NCI-H2196 (cell line): ENCODE data around the gene GAD1.

Experiments
- DNase-seq: peaks from one replicate; lab custom pipeline; 2025; ENCODE audit not compliant: unreplicated experiment; lab: John Stamatoyannopoulos, UW

The GAD1 gene

GRCh38 chr2:170842785-170843184 is 26.1 kb downstream of the GAD1 start:
- DNase-seq = no peak

GRCh38 chr2:170843656-170844055 is 27.0 kb downstream of the GAD1 start:
- no peak for DNase-seq

- DNase-seq = no peak
Observed at GRCh38 chr2:170845343-170845742, 28.7 kb downstream of the GAD1 start.

- DNase-seq = no peak
Observed at GRCh38 chr2:170846314-170846713, 29.6 kb downstream of the GAD1 start.

GRCh38 chr2:170847716-170848115 is 31.0 kb downstream of the GAD1 start:
- no peak for DNase-seq

GRCh38 chr2:170848587-170848986 is 31.9 kb downstream of the GAD1 start:
- no peak for DNase-seq

- DNase-seq = no peak
Observed at GRCh38 chr2:170850251-170850650, 33.6 kb downstream of the GAD1 start.

- no peak for DNase-seq
Observed at GRCh38 chr2:170851635-170852034, 34.9 kb downstream of the GAD1 start.

GRCh38 chr2:170856066-170856465 is 39.4 kb downstream of the GAD1 start:
- no peak for DNase-seq

GRCh38 chr2:170862286-170862902 is 45.7 kb downstream of the GAD1 start:
- DNase-seq = no peak

GRCh38 chr2:170863087-170863486 is 46.4 kb downstream of the GAD1 start:
- no peak for DNase-seq

GRCh38 chr2:170869036-170869435 is 52.3 kb downstream of the GAD1 start:
- DNase-seq = no peak

GRCh38 chr2:170869461-170869860 is 52.8 kb downstream of the GAD1 start:
- DNase-seq = no peak

- peak; percentile 82 for DNase-seq
Observed at GRCh38 chr2:170873035-170873692, 56.5 kb downstream of the GAD1 start.

- no peak for DNase-seq
Observed at GRCh38 chr2:170878066-170878465, 61.4 kb downstream of the GAD1 start.

GRCh38 chr2:170878505-170878904 is 61.8 kb downstream of the GAD1 start:
- no peak for DNase-seq

- no peak for DNase-seq
Observed at GRCh38 chr2:170881840-170882239, 65.2 kb downstream of the GAD1 start.

GRCh38 chr2:170882758-170883157 is 66.1 kb downstream of the GAD1 start:
- no peak for DNase-seq

GRCh38 chr2:170883683-170884082 is 67.0 kb downstream of the GAD1 start:
- DNase-seq = no peak

- no peak for DNase-seq
Observed at GRCh38 chr2:170885130-170885791, 68.6 kb downstream of the GAD1 start.

- no peak for DNase-seq
Observed at GRCh38 chr2:170886386-170886785, 69.7 kb downstream of the GAD1 start.

GRCh38 chr2:170887496-170887895 is 70.8 kb downstream of the GAD1 start:
- no peak for DNase-seq
